Kidney (tissue), 14 donors: ENCODE results near the gene TLK1. TPM values are rescaled to one million over a fixed set of nuclear protein-coding genes. Genes with fewer than 3 reads are reported as not detected.

Source experiments
- DNase-seq, 5 donors: peaks; one replicate each; pipeline ENCODE4 v3.0.0-alpha.2; 2013 to 2020
- FAIRE-seq: peaks from 2 replicates; lab custom pipeline; 2012; peaks lifted over from hg19 to GRCh38; lab: Jason Lieb, UNC
- H3K27ac ChIP-seq, 2 donors: one replicate each; pipeline ENCODE4 v1.7.0; 2013; ENCODE audit warnings: low read depth in 2 of 2, low read length in 2 of 2, inconsistent platforms in 1 of 2
- H3K27me3 ChIP-seq: one replicate; pipeline ENCODE4 v1.7.1; 2013; ENCODE audit warnings: low read length, inconsistent platforms; ENCODE audit not compliant: control insufficient read depth, insufficient read depth
- H3K36me3 ChIP-seq, 3 donors: one replicate each; pipeline versions ENCODE4 v1.7.0 to v1.7.1; 2013; ENCODE audit warnings: low read length in 3 of 3, control low read depth in 1 of 3, inconsistent platforms in 1 of 3; ENCODE audit not compliant: insufficient read depth in 3 of 3, control insufficient read depth in 2 of 3
- H3K4me1 ChIP-seq, 3 donors: one replicate each; pipeline versions ENCODE4 v1.7.0 to v1.7.1; 2013; ENCODE audit warnings: low read length in 3 of 3, inconsistent platforms in 1 of 3, low read depth in 1 of 3; ENCODE audit not compliant: control insufficient read depth in 2 of 3, insufficient read depth in 2 of 3
- H3K4me3 ChIP-seq, 3 donors: one replicate each; pipeline versions ENCODE4 v1.7.0 to v1.8.1; 2013; ENCODE audit warnings: low read length in 3 of 3, control low read depth in 1 of 3, inconsistent platforms in 1 of 3
- H3K9ac ChIP-seq, 3 donors: one replicate each; pipeline versions ENCODE4 v1.7.0 to v1.7.1; 2013; ENCODE audit warnings: low read length in 3 of 3, control low read depth in 1 of 3, inconsistent platforms in 1 of 3
- H3K9me3 ChIP-seq, 3 donors: one replicate each; pipeline versions ENCODE4 v1.7.0 to v1.7.1; 2013; ENCODE audit warnings: low read length in 3 of 3, control low read depth in 1 of 3, inconsistent platforms in 1 of 3; ENCODE audit not compliant: control insufficient read depth in 2 of 3, insufficient read depth in 1 of 3
- CTCF ChIP-seq: IDR thresholded peaks from 3 replicates; pipeline ENCODE4 v1.5.1; 2012; ENCODE audit warnings: mild to moderate bottlenecking, moderate library complexity, borderline replicate concordance; ENCODE audit not compliant: insufficient read depth; ENCODE audit errors: extremely low read depth
- intact Hi-C: fragments of 100-400 bp; cut with DNase I; formaldehyde crosslinking; loops from one replicate; pipeline ENCODE4 v1.11.1; 2022
- polyA plus RNA-seq: library from polyadenylated mRNA; stranded (reverse); fragments of 350-450 nt; fragmentation: Illumina TruSeq; extraction: RNeasy Lipid Tissue Mini Kit (QIAGEN cat#74804); gene quantifications from one replicate; pipeline ENCODE4 v1.2.3, GENCODE V29; 2014; ENCODE audit warnings: low read depth, low replicate concordance; ENCODE audit not compliant: insufficient read depth
- total RNA-seq: library from RNA; stranded (reverse); fragmentation: NEBNext Ultra II Directional; extraction: Animal tissue kit (Norgen Biotek cat#: 25700); gene quantifications from one replicate; pipeline ENCODE4 v1.2.1, GENCODE V29; 2021
- donor health status: control.
- donor health status: control.
- donor health status: control.
- donor health status: control.
- donor health status: control.
- donor health status: DM: yes; HTN: yes; CAD: no.
- donor health status: Normal renal cell carcinoma (clear cell type).

The TLK1 gene
- total and polyA plus RNA-seq, 2 donors from 2014 or later = 12.3 to 80.3 TPM

- Histone ChIP-seq H3K9ac (no peak overlapping the region), H3K36me3 (no peaks in the 10 kb centered on the region), H3K9me3 (no peaks in the 10 kb centered on the region), H3K4me1 (peaks cover 0 to 18% (median 4%) of the 10 kb centered on the region in 3 donors), H3K4me3 (no peak overlapping the region), H3K27ac (no peak overlapping the region), H3K27me3 (no peaks in the 10 kb centered on the region)
- TF ChIP-seq CTCF = no peak
- intact Hi-C loops = no loop called here
- DNase-seq = no peak
- FAIRE-seq = no peak
These were observed 13.6 kb downstream of the TLK1 start for GRCh38 chr2:171147081-171147480.

- intact Hi-C loops = no loop called here
- Histone ChIP-seq H3K4me3 (no peak overlapping the region), H3K27me3 (no peaks in the 10 kb centered on the region), H3K4me1 (peaks cover 0 to 18% (median 4%) of the 10 kb centered on the region in 3 donors), H3K9me3 (no peaks in the 10 kb centered on the region), H3K36me3 (no peaks in the 10 kb centered on the region), H3K27ac (no peak overlapping the region), H3K9ac (no peak overlapping the region)
- FAIRE-seq (no peak), DNase-seq (peak in 2 of 5 donors; percentile 27 to 30)
- no peak for TF ChIP-seq CTCF
These were observed 14.1 kb downstream of the TLK1 start for GRCh38 chr2:171146633-171147032.

- DNase-seq = no peak
- Histone ChIP-seq H3K36me3 (no peaks in the 10 kb centered on the region), H3K27ac (no peak overlapping the region), H3K4me1 (peaks cover 0 to 18% (median 4%) of the 10 kb centered on the region in 3 donors), H3K4me3 (no peak overlapping the region), H3K9me3 (no peaks in the 10 kb centered on the region), H3K27me3 (no peaks in the 10 kb centered on the region), H3K9ac (no peak overlapping the region)
- FAIRE-seq = no peak
- no peak for TF ChIP-seq CTCF
- intact Hi-C loops = no loop called here
These were observed 14.6 kb downstream of the TLK1 start for GRCh38 chr2:171146071-171146470.

GRCh38 chr2:171143670-171144062 is 17.0 kb downstream of the TLK1 start:
- Histone ChIP-seq H3K27me3 (no peaks in the 10 kb centered on the region), H3K9ac (no peak overlapping the region), H3K9me3 (no peaks in the 10 kb centered on the region), H3K4me3 (no peak overlapping the region), H3K4me1 (no peaks in the 10 kb centered on the region), H3K27ac (no peak overlapping the region), H3K36me3 (no peaks in the 10 kb centered on the region)
- DNase-seq = no peak
- intact Hi-C loops = no loop called here
- TF ChIP-seq CTCF = no peak
- FAIRE-seq = no peak
